Measurements from ENCODE around the gene PPM1M. TPM values are rescaled to one million over a fixed set of nuclear protein-coding genes. Genes with fewer than 3 reads are reported as not detected.

The PPM1M gene
- total and polyA plus RNA-seq, 2 experiments from 2014 or later = 2.2 to 4.0 TPM

DNA sequence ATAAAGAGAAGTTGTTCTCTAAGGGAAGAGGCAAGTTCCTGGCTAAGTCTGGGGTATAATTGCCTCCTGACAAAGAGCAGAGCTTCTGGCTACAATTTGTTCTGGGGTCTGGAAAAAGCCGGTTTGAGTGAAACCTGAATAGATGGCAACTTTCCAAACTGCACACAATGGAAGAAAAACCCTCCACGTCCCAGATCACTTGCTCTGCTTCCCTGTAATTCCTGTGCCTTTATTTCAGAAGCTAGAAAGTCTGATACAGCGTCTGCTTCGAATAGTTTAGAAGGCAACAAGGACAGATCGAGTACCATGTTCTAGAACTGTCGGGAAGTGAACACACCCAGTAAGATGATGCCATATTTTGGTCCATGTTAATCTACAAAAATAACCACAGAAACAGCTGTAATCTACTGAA lies 34.5 kb downstream of the PPM1M start (continued):
- TF ChIP-seq ZNF114 (CRISPR knock-in tag; IDR thresholded peaks at IDR 0.05) (no peak), EZH2 (IDR thresholded peaks at IDR 0.05; ENCODE audit: low read depth, unreplicated experiment) (no peak), CREB1 (CRISPR knock-in tag; IDR thresholded peaks at IDR 0.05; ENCODE audit: low read depth) (no peak), ZNF331 (CRISPR knock-in tag; IDR thresholded peaks at IDR 0.05; ENCODE audit: low read depth) (no peak)
- TF ChIP-seq, protein P1, sequence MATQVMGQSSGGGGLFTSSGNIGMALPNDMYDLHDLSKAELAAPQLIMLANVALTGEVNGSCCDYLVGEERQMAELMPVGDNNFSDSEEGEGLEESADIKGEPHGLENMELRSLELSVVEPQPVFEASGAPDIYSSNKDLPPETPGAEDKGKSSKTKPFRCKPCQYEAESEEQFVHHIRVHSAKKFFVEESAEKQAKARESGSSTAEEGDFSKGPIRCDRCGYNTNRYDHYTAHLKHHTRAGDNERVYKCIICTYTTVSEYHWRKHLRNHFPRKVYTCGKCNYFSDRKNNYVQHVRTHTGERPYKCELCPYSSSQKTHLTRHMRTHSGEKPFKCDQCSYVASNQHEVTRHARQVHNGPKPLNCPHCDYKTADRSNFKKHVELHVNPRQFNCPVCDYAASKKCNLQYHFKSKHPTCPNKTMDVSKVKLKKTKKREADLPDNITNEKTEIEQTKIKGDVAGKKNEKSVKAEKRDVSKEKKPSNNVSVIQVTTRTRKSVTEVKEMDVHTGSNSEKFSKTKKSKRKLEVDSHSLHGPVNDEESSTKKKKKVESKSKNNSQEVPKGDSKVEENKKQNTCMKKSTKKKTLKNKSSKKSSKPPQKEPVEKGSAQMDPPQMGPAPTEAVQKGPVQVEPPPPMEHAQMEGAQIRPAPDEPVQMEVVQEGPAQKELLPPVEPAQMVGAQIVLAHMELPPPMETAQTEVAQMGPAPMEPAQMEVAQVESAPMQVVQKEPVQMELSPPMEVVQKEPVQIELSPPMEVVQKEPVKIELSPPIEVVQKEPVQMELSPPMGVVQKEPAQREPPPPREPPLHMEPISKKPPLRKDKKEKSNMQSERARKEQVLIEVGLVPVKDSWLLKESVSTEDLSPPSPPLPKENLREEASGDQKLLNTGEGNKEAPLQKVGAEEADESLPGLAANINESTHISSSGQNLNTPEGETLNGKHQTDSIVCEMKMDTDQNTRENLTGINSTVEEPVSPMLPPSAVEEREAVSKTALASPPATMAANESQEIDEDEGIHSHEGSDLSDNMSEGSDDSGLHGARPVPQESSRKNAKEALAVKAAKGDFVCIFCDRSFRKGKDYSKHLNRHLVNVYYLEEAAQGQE (IDR thresholded peaks at IDR 0.05; ENCODE audit: unreplicated experiment) = no peak
- TF ChIP-seq, protein P2, sequence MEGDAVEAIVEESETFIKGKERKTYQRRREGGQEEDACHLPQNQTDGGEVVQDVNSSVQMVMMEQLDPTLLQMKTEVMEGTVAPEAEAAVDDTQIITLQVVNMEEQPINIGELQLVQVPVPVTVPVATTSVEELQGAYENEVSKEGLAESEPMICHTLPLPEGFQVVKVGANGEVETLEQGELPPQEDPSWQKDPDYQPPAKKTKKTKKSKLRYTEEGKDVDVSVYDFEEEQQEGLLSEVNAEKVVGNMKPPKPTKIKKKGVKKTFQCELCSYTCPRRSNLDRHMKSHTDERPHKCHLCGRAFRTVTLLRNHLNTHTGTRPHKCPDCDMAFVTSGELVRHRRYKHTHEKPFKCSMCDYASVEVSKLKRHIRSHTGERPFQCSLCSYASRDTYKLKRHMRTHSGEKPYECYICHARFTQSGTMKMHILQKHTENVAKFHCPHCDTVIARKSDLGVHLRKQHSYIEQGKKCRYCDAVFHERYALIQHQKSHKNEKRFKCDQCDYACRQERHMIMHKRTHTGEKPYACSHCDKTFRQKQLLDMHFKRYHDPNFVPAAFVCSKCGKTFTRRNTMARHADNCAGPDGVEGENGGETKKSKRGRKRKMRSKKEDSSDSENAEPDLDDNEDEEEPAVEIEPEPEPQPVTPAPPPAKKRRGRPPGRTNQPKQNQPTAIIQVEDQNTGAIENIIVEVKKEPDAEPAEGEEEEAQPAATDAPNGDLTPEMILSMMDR (conservative IDR thresholded peaks at IDR 0.05; ENCODE audit: low read depth in 2 of 2) = no peak

DNA sequence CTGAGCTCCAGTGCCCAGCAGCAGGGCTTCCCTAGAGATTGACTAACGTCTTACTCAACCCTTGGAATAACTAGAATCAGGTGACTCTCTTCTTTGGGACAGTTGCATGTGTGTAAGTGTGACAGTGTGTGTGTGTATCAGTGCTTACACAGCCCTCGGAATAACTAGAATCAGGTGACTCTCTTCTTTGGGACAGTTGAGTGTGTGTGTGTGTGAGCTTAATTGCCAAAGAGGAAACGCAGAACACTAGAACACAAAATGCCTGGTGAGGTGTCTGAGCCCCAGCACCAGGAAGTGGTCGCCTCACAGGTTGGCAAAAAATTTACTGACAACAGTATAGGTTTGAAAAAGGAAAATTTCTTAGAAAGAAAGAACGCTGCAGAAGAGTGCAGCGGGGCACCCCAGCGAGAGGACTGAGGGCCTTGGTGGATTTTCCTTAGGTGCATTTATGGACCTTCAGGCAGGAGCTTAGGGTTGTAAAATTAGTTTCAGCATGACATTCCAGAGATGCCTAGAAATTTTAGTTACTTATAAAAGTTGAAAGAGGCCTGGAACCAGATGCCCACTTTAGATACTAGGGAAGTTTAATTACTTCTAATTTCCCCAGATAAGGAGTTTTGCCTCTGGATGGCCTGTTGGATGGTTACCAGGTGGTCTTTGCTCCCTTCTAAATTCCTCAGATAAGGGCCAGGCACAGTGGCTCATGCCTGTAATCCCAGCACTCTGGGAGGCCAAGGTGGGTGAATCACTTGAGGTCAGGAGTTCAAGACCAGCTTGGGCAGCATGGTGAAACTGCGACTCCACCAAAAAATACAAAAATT lies 36.6 kb downstream of the PPM1M start:
- H3K79me2 ChIP-seq (replicated peaks; ENCODE audit: insufficient read depth) = peaks cover 16% of the 10 kb centered on the region
- H3K4me3 ChIP-seq = no peak overlapping the region
- no peak for ATAC-seq
- H4K20me1 ChIP-seq (replicated peaks; ENCODE audit: insufficient read depth) = peaks cover 6% of the 10 kb centered on the region; the same call in 1 of the 2 replicates
- peaks cover 8% of the 10 kb centered on the region; the same call in 2 of the 3 replicates for H3K36me3 Mint-ChIP-seq (ENCODE audit: low read depth)
- H3K4me1 Mint-ChIP-seq = peaks cover 8% of the 10 kb centered on the region
- H3F3A ChIP-seq (replicated peaks; ENCODE audit: low read depth) = peaks cover 12% of the 10 kb centered on the region
- peaks cover 13% of the 10 kb centered on the region; the same call in 1 of the 2 replicates for H3K4me1 ChIP-seq (ENCODE audit: insufficient read depth)
- DNase-seq (ENCODE audit: low spot score) = no peak
- H3K36me3 ChIP-seq (ENCODE audit: insufficient read depth) = no peaks in the 10 kb centered on the region
- H2AFZ ChIP-seq = no peak overlapping the region
- H3K27ac ChIP-seq (ENCODE audit: low read depth) = no peak overlapping the region
- H3K27me3 Mint-ChIP-seq (ENCODE audit: insufficient read depth, low read depth, poor library complexity) = peaks cover 18% of the 10 kb centered on the region
- no peak overlapping the region for H3K4me3 Mint-ChIP-seq
- no peak overlapping the region for H3K4me2 ChIP-seq
- H3K27ac Mint-ChIP-seq = no peak overlapping the region
- H3K27me3 ChIP-seq (ENCODE audit: insufficient read depth) = no peaks in the 10 kb centered on the region
- H3K9me3 Mint-ChIP-seq = no peaks in the 10 kb centered on the region; the same call in 2 of the 3 replicates
- H3K9me2 ChIP-seq (ENCODE audit: insufficient read depth) = no peaks in the 10 kb centered on the region
- no peak for TF ChIP-seq ETS1 (IDR thresholded peaks at IDR 0.05)
- TF ChIP-seq JUNB (IDR thresholded peaks at IDR 0.05; ENCODE audit: unreplicated experiment) = no peak
- TF ChIP-seq, protein P2 (conservative IDR thresholded peaks at IDR 0.05; ENCODE audit: low read depth in 2 of 2) = no peak

Data from GM23338 (cell line).